ENCODE results near the gene IGF1R. TPM values are rescaled to one million over a fixed set of nuclear protein-coding genes. Genes with fewer than 3 reads are reported as not detected.

The IGF1R gene
- total RNA-seq, 2 donors from 2014 or later: 32.1 to 64.1 TPM

DNA sequence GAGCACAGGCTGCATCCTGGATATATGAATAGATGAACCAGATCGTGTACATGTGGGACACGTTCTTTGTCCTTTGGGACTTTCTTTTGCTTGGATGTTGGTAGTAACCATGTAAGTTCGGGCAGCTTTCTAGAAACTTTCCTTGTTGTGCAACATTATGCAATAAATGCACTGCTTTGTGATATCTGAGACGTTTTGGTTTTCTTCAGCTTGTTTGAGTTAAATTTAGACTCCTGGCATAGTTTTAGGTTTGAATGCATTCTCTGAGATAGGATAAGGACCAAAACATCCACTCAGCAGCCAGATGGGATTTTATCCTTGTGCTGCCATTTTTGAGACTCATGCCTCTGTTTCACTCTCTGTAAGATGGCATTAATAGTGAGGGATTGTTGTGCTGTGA is 158.9 kb downstream of the IGF1R start:
- H3K27ac ChIP-seq: peak overlapping the region; percentile 39 to 45
- H3K36me3 ChIP-seq: no peaks in the 10 kb centered on the region
- H3K4me1 ChIP-seq: peaks cover 0 to 54% of the 10 kb centered on the region in 2 donors
- DNase-seq (ENCODE audit: low spot score): no peak
- no peaks in the 10 kb centered on the region for H3K9me3 ChIP-seq
- H3K27me3 ChIP-seq: no peaks in the 10 kb centered on the region
- TF ChIP-seq, protein P1, sequence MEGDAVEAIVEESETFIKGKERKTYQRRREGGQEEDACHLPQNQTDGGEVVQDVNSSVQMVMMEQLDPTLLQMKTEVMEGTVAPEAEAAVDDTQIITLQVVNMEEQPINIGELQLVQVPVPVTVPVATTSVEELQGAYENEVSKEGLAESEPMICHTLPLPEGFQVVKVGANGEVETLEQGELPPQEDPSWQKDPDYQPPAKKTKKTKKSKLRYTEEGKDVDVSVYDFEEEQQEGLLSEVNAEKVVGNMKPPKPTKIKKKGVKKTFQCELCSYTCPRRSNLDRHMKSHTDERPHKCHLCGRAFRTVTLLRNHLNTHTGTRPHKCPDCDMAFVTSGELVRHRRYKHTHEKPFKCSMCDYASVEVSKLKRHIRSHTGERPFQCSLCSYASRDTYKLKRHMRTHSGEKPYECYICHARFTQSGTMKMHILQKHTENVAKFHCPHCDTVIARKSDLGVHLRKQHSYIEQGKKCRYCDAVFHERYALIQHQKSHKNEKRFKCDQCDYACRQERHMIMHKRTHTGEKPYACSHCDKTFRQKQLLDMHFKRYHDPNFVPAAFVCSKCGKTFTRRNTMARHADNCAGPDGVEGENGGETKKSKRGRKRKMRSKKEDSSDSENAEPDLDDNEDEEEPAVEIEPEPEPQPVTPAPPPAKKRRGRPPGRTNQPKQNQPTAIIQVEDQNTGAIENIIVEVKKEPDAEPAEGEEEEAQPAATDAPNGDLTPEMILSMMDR (IDR thresholded peaks at IDR 0.05): no peak
- no peak overlapping the region for H3K4me3 ChIP-seq

DNA sequence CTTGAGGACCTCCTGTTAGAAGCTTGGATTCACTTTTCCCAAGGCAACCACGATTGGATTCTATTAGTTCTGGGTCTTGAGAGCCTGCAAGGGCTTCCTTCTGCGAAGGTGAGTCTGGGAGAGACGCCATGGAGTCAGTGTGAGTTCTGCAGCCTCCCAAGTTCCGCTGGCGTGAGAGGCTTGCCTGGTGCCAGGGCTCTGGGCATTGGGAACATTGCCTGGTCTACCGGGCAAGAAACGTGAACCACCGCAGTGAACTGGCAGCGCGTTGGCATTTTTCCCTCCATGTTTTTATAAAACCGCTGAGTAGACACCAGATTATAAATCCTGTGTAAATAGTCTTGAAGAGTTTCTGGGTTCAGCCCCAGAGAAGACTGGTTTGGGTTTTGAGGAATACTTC is 160.9 kb downstream of the IGF1R start:
- TF ChIP-seq, protein P1 (IDR thresholded peaks at IDR 0.05): no peak
- Histone ChIP-seq H3K27me3 (no peaks in the 10 kb centered on the region), H3K36me3 (no peaks in the 10 kb centered on the region), H3K4me1 (peaks cover 0 to 55% of the 10 kb centered on the region in 2 donors), H3K9me3 (no peaks in the 10 kb centered on the region), H3K27ac (peak overlapping the region in 1 of 2 donors; percentile 40), H3K4me3 (no peak overlapping the region)
- DNase-seq (ENCODE audit: low spot score): no peak

DNA sequence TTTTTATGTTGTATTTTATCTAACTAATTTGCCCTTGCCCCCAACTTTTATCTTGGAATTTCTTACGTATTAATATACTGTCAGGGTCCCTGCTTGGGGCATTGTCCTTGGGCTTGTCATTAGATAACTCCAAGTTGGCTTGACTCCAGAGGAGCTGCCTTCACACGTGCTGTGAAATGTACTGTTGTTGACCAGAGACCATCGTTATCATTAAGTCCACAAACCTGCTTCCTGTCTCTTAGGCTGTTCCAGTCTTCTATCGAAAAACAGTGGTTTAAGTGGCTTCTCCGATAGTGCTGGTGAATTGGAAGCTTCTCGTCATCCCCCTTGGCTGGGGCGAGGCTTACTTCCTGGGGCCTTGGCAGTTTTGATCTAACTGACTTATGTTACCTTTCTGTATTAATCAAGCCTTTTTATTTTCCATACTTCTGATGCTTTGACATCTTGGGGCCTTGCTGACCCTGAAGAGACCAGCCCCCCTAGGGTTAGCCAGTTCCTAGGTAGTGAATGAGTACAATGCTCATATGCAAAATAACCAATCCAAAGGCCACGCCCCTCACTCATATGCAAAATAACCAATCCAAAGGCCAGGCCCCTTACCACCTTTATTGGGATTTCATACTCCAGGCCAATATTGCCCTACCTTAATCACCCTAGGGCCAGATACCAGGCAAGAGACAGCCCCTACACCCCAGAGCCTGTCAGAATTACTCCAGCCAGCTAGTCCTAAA is 164.5 kb downstream of the IGF1R start:
- no peak overlapping the region for H3K27ac ChIP-seq
- H3K36me3 ChIP-seq: no peaks in the 10 kb centered on the region
- TF ChIP-seq, protein P1 (IDR thresholded peaks at IDR 0.05): no peak
- H3K4me3 ChIP-seq: no peak overlapping the region
- DNase-seq (ENCODE audit: low spot score): no peak
- no peaks in the 10 kb centered on the region for H3K27me3 ChIP-seq
- peaks cover 0 to 27% of the 10 kb centered on the region in 2 donors for H3K4me1 ChIP-seq
- H3K9me3 ChIP-seq: no peaks in the 10 kb centered on the region

GRCh38 chr15:98813951-98814350 is 165.6 kb downstream of the IGF1R start:
- H3K4me1 ChIP-seq: peaks cover 0 to 19% of the 10 kb centered on the region in 2 donors
- no peak for DNase-seq (ENCODE audit: low spot score)
- H3K27ac ChIP-seq: no peak overlapping the region
- H3K4me3 ChIP-seq: no peak overlapping the region
- no peaks in the 10 kb centered on the region for H3K36me3 ChIP-seq
- TF ChIP-seq, protein P1 (IDR thresholded peaks at IDR 0.05): no peak
- no peaks in the 10 kb centered on the region for H3K27me3 ChIP-seq
- no peaks in the 10 kb centered on the region for H3K9me3 ChIP-seq

GRCh38 chr15:98815207-98815606 is 166.9 kb downstream of the IGF1R start:
- H3K9me3 ChIP-seq: no peaks in the 10 kb centered on the region
- H3K4me1 ChIP-seq: peaks cover 0 to 7% of the 10 kb centered on the region in 2 donors

More at GRCh38 chr15:98815207-98815606, 166.9 kb downstream of the IGF1R start:
- Histone ChIP-seq H3K4me3 (no peak overlapping the region), H3K27ac (no peak overlapping the region), H3K36me3 (no peaks in the 10 kb centered on the region), H3K27me3 (no peaks in the 10 kb centered on the region)
- TF ChIP-seq, protein P1 (IDR thresholded peaks at IDR 0.05): no peak
- DNase-seq (ENCODE audit: low spot score): no peak

Data from right atrium auricular region (tissue), 2 donors.